Measurements from ENCODE around the gene CDK14. TPM values are rescaled to one million over a fixed set of nuclear protein-coding genes. Genes with fewer than 3 reads are reported as not detected.

The CDK14 gene
- total and polyA plus RNA-seq, 2 donors (not counting 1 experiment from before 2014, with no cell fraction given) = 42.1 to 167 TPM

DNA sequence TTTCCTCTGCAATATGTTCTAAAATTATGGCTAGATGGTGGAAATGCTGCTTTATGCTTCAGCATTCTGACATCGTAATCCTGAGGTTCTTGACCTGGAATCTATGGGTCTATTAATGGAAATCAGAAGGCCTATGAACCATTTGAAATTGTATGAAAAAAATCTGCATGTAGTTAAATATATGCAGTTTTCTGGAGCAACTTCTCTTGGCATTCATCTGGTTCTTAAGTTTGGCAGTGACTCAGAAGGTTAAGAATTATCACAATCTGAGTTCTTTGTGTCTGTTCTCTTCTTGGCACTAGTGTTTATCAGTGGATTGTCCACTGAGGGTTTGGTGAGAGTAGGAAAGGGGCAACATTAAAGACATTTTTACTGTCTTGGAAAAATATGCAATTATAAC, 597.0 kb downstream of the CDK14 start:
- H3K4me3 Mint-ChIP-seq = no peak overlapping the region
- no peaks in the 10 kb centered on the region for H3K79me2 ChIP-seq (ENCODE audit: control insufficient read depth, insufficient read depth, low read length)
- no peaks in the 10 kb centered on the region for H3K27me3 Mint-ChIP-seq
- H4K20me1 ChIP-seq (ENCODE audit: control insufficient read depth, insufficient read depth, low read length, poor library complexity, severe bottlenecking) = no peaks in the 10 kb centered on the region
- no peaks in the 10 kb centered on the region for H3K9me3 Mint-ChIP-seq (ENCODE audit: insufficient read depth)
- H2AFZ ChIP-seq (ENCODE audit: insufficient read depth, low read depth, low read length, poor library complexity, severe bottlenecking) = no peak overlapping the region
- no peak overlapping the region for H3K9ac ChIP-seq (ENCODE audit: low read length)
- no peaks in the 10 kb centered on the region for H3K27me3 ChIP-seq (replicated peaks in 1 of 4; ENCODE audit: control extremely low read depth in 1 of 4, control insufficient read depth in 3 of 4, insufficient read depth in 4 of 4, low read length in 3 of 4)
- intact Hi-C loops (cut with micrococcal nuclease) = no loop called here
- peaks cover 2% of the 10 kb centered on the region for H3K4me1 Mint-ChIP-seq
- no peaks in the 10 kb centered on the region for H3K36me3 ChIP-seq (replicated peaks in 1 of 2; ENCODE audit: control extremely low read depth in 1 of 2, control insufficient read depth in 1 of 2, extremely low read depth in 1 of 2, insufficient read depth in 2 of 2, low read length in 1 of 2)
- TF ChIP-seq, protein P1, sequence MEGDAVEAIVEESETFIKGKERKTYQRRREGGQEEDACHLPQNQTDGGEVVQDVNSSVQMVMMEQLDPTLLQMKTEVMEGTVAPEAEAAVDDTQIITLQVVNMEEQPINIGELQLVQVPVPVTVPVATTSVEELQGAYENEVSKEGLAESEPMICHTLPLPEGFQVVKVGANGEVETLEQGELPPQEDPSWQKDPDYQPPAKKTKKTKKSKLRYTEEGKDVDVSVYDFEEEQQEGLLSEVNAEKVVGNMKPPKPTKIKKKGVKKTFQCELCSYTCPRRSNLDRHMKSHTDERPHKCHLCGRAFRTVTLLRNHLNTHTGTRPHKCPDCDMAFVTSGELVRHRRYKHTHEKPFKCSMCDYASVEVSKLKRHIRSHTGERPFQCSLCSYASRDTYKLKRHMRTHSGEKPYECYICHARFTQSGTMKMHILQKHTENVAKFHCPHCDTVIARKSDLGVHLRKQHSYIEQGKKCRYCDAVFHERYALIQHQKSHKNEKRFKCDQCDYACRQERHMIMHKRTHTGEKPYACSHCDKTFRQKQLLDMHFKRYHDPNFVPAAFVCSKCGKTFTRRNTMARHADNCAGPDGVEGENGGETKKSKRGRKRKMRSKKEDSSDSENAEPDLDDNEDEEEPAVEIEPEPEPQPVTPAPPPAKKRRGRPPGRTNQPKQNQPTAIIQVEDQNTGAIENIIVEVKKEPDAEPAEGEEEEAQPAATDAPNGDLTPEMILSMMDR (IDR thresholded peaks at IDR 0.05) = no peak
- no peak for TF ChIP-seq EZH2 (IDR thresholded peaks at IDR 0.05; ENCODE audit: borderline replicate concordance, insufficient read depth, low read depth, low read length, poor library complexity, severe bottlenecking)
- WGBS (ENCODE audit: insufficient coverage) = 100% methylated on average over 1 of the region's 1 CpG
- ATAC-seq (ENCODE audit: low read depth) (no peak), DNase-seq (no peak)
- H3K4me2 ChIP-seq (replicated peaks; ENCODE audit: low read depth, low read length, poor library complexity, severe bottlenecking) = no peak overlapping the region
- no peaks in the 10 kb centered on the region for H3K9me3 ChIP-seq (ENCODE audit: control extremely low read depth in 1 of 3, control insufficient read depth in 2 of 3, insufficient read depth in 1 of 3, low read length in 2 of 3)
- ChIA-PET POLR2A (no interaction called here), CTCF (no interaction called here)
- H3K4me3 ChIP-seq (ENCODE audit: control extremely low read depth in 1 of 5, extremely low read depth in 1 of 5, insufficient read depth in 1 of 5, low read depth in 2 of 5, low read length in 4 of 5) = no peak overlapping the region
- H3K27ac Mint-ChIP-seq = no peak overlapping the region
- no peaks in the 10 kb centered on the region for H3K4me1 ChIP-seq (ENCODE audit: control insufficient read depth in 2 of 2, insufficient read depth in 2 of 2, low read length in 2 of 2)
- H3K27ac ChIP-seq (ENCODE audit: low read length in 2 of 2) = no peak overlapping the region

GRCh38 chr7:91194841-91195240, 598.7 kb downstream of the CDK14 start:
- ATAC-seq (ENCODE audit: low read depth) (no peak), DNase-seq (no peak)
- Histone ChIP-seq H4K20me1 (ENCODE audit: control insufficient read depth, insufficient read depth, low read length, poor library complexity, severe bottlenecking) (no peaks in the 10 kb centered on the region), H3K4me3 (ENCODE audit: control extremely low read depth in 1 of 5, extremely low read depth in 1 of 5, insufficient read depth in 1 of 5, low read depth in 2 of 5, low read length in 4 of 5) (no peak overlapping the region), H3K9me3 (ENCODE audit: control extremely low read depth in 1 of 3, control insufficient read depth in 2 of 3, insufficient read depth in 1 of 3, low read length in 2 of 3) (no peaks in the 10 kb centered on the region), H3K9ac (ENCODE audit: low read length) (no peak overlapping the region), H3K4me1 (ENCODE audit: control insufficient read depth in 2 of 2, insufficient read depth in 2 of 2, low read length in 2 of 2) (no peaks in the 10 kb centered on the region), H2AFZ (ENCODE audit: insufficient read depth, low read depth, low read length, poor library complexity, severe bottlenecking) (no peak overlapping the region), H3K79me2 (ENCODE audit: control insufficient read depth, insufficient read depth, low read length) (no peaks in the 10 kb centered on the region), H3K27ac (ENCODE audit: low read length in 2 of 2) (no peak overlapping the region), H3K36me3 (replicated peaks in 1 of 2; ENCODE audit: control extremely low read depth in 1 of 2, control insufficient read depth in 1 of 2, extremely low read depth in 1 of 2, insufficient read depth in 2 of 2, low read length in 1 of 2) (no peaks in the 10 kb centered on the region), H3K4me2 (replicated peaks; ENCODE audit: low read depth, low read length, poor library complexity, severe bottlenecking) (no peak overlapping the region), H3K27me3 (replicated peaks in 1 of 4; ENCODE audit: control extremely low read depth in 1 of 4, control insufficient read depth in 3 of 4, insufficient read depth in 4 of 4, low read length in 3 of 4) (no peaks in the 10 kb centered on the region)
- Mint-ChIP-seq H3K27me3 (no peaks in the 10 kb centered on the region), H3K9me3 (ENCODE audit: insufficient read depth) (no peaks in the 10 kb centered on the region), H3K4me1 (no peaks in the 10 kb centered on the region), H3K4me3 (no peak overlapping the region), H3K27ac (no peak overlapping the region)
- POLR2A ChIA-PET = no interaction called here
- intact Hi-C loops (cut with micrococcal nuclease) = no loop called here
- TF ChIP-seq, protein P1 (IDR thresholded peaks at IDR 0.05) = no peak
- TF ChIP-seq EZH2 (IDR thresholded peaks at IDR 0.05; ENCODE audit: borderline replicate concordance, insufficient read depth, low read depth, low read length, poor library complexity, severe bottlenecking) = no peak
- CTCF ChIA-PET = no interaction called here
